ENCODE data around the gene PRLR.

The PRLR gene

DNA sequence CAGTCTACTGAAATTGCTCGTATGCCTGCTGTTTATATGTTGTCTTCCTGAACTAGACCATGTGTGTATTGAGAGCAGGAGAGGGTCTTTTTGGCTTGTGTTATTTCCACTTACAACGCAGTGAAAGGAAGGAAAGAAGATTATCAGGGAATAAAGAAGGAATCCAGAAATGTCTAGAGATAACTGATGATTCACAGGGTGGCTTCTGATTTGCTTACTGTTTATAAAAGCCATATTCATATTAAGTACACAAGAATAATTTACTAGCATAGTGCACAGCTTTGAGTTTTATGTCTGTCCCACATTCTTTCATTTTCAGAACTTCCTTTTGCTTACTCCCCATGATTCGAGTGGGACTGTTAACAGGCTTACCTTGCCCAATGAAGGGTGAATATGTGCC lies 72.1 kb downstream of the PRLR start:
- no peak overlapping the region for H2AFZ ChIP-seq (ENCODE audit: low read length)

DNA sequence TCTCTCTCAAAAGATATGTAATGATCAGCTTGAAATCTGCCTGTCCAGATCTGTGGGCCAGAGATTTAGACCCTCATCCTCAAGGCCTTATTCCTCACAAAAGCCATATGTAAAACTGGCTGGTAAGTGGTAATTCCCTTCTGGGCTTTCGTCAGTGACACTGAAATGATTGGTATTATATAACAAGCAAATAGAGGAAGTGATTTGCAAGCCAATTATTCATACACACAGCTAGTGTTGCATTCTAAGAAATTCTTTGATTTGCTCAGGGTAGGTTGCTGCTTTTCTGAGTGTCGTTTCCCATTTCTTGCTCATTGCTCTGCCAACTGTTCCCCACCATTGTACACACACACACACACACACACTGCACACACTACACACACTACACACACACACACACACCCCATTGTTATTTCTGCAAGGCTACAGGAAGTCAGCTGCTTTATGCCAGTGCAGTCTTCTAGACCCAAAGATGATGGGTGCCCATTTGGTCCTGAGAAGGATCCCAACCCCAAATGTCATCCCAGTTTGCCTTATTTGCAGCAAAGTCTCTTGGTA lies 76.8 kb downstream of the PRLR start:
- Histone ChIP-seq H4K20me1 (ENCODE audit: insufficient read depth, low read length) (no peaks in the 10 kb centered on the region), H3K9me2 (replicated peaks; ENCODE audit: insufficient read depth, low read length) (no peaks in the 10 kb centered on the region), H3K4me1 (ENCODE audit: low read length) (no peaks in the 10 kb centered on the region), H3K27me3 (replicated peaks; ENCODE audit: insufficient read depth, low read length) (no peaks in the 10 kb centered on the region), H3F3A (ENCODE audit: insufficient read depth, low read length) (no peaks in the 10 kb centered on the region), H3K4me2 (ENCODE audit: low read depth, low read length) (no peak overlapping the region), H3K79me2 (ENCODE audit: low read length) (no peaks in the 10 kb centered on the region), H3K27ac (ENCODE audit: low read length) (no peak overlapping the region), H3K9ac (ENCODE audit: low read length) (no peak overlapping the region), H3K36me3 (replicated peaks; ENCODE audit: insufficient read depth, low read length) (no peaks in the 10 kb centered on the region), H3K9me3 (replicated peaks; ENCODE audit: insufficient read depth, low read length) (no peaks in the 10 kb centered on the region), H2AFZ (ENCODE audit: low read length) (no peak overlapping the region), H3K4me3 (ENCODE audit: low read length) (no peak overlapping the region)
- DNase-seq, result no peak
- TF ChIP-seq EZH2phosphoT487 (IDR thresholded peaks at IDR 0.05; ENCODE audit: low read length), result no peak
- TF ChIP-seq EZH2 (optimal IDR thresholded peaks at IDR 0.05; ENCODE audit: low read depth, low read length), result no peak
- no peak for TF ChIP-seq CTCF (IDR thresholded peaks at IDR 0.05; ENCODE audit: low read length)

More for the DNA sequence above, 72.1 kb downstream of the PRLR start:
- no peaks in the 10 kb centered on the region for H3K9me3 ChIP-seq (replicated peaks; ENCODE audit: insufficient read depth, low read length)
- TF ChIP-seq CTCF (IDR thresholded peaks at IDR 0.05; ENCODE audit: low read length) (no peak), EZH2 (optimal IDR thresholded peaks at IDR 0.05; ENCODE audit: low read depth, low read length) (no peak), EZH2phosphoT487 (IDR thresholded peaks at IDR 0.05; ENCODE audit: low read length) (no peak)
- no peaks in the 10 kb centered on the region for H3K9me2 ChIP-seq (replicated peaks; ENCODE audit: insufficient read depth, low read length)
- H3K4me3 ChIP-seq (ENCODE audit: low read length), result no peak overlapping the region
- H3F3A ChIP-seq (ENCODE audit: insufficient read depth, low read length), result no peaks in the 10 kb centered on the region
- no peaks in the 10 kb centered on the region for H3K4me1 ChIP-seq (ENCODE audit: low read length)
- H3K9ac ChIP-seq (ENCODE audit: low read length), result no peak overlapping the region
- H4K20me1 ChIP-seq (ENCODE audit: insufficient read depth, low read length), result no peaks in the 10 kb centered on the region
- H3K4me2 ChIP-seq (ENCODE audit: low read depth, low read length), result no peak overlapping the region
- H3K27ac ChIP-seq (ENCODE audit: low read length), result no peak overlapping the region
- DNase-seq, result no peak
- H3K36me3 ChIP-seq (replicated peaks; ENCODE audit: insufficient read depth, low read length), result no peaks in the 10 kb centered on the region
- no peaks in the 10 kb centered on the region for H3K79me2 ChIP-seq (ENCODE audit: low read length)
- H3K27me3 ChIP-seq (replicated peaks; ENCODE audit: insufficient read depth, low read length), result no peaks in the 10 kb centered on the region

- no peak for DNase-seq
- H4K20me1 ChIP-seq (ENCODE audit: insufficient read depth, low read length), result no peaks in the 10 kb centered on the region
- no peaks in the 10 kb centered on the region for H3K27me3 ChIP-seq (replicated peaks; ENCODE audit: insufficient read depth, low read length)
- no peak overlapping the region for H3K4me2 ChIP-seq (ENCODE audit: low read depth, low read length)
- no peaks in the 10 kb centered on the region for H3K36me3 ChIP-seq (replicated peaks; ENCODE audit: insufficient read depth, low read length)
- no peak overlapping the region for H3K9ac ChIP-seq (ENCODE audit: low read length)
- no peak overlapping the region for H2AFZ ChIP-seq (ENCODE audit: low read length)
- no peaks in the 10 kb centered on the region for H3K9me3 ChIP-seq (replicated peaks; ENCODE audit: insufficient read depth, low read length)
- H3K4me1 ChIP-seq (ENCODE audit: low read length), result no peaks in the 10 kb centered on the region
- no peaks in the 10 kb centered on the region for H3K9me2 ChIP-seq (replicated peaks; ENCODE audit: insufficient read depth, low read length)
- H3K27ac ChIP-seq (ENCODE audit: low read length), result no peak overlapping the region
- no peak overlapping the region for H3K4me3 ChIP-seq (ENCODE audit: low read length)
- H3F3A ChIP-seq (ENCODE audit: insufficient read depth, low read length), result no peaks in the 10 kb centered on the region
- TF ChIP-seq EZH2phosphoT487 (IDR thresholded peaks at IDR 0.05; ENCODE audit: low read length), result no peak
- TF ChIP-seq CTCF (IDR thresholded peaks at IDR 0.05; ENCODE audit: low read length), result no peak
- no peak for TF ChIP-seq EZH2 (optimal IDR thresholded peaks at IDR 0.05; ENCODE audit: low read depth, low read length)
- H3K79me2 ChIP-seq (ENCODE audit: low read length), result no peaks in the 10 kb centered on the region
Measured at GRCh38 chr5:35152733-35153132, 77.6 kb downstream of the PRLR start.

Data from MM.1S (cell line).